H54 (cell line): ENCODE results near the gene NDUFAF7.
"Not testable (repeated sequence)": the region's sequence is repeated elsewhere in the genome, so short reads cannot be mapped to it uniquely, and the experiment has no call there.

ENCODE experiments used
- DNase-seq: peaks from one replicate; pipeline ENCODE4 v3.0.0; 2011; ENCODE audit warnings: low spot score, mixed read lengths; ENCODE audit not compliant: insufficient read length
- FAIRE-seq: peaks from 3 replicates; lab custom pipeline; 2011; peaks lifted over from hg19 to GRCh38; lab: Jason Lieb, UNC
- POLR2A ChIP-seq: IDR thresholded peaks from 2 replicates; pipeline ENCODE4 v1.6.1; 2011; ENCODE audit warnings: low read depth, mild to moderate bottlenecking, low read length

Gene NDUFAF7, protein sequence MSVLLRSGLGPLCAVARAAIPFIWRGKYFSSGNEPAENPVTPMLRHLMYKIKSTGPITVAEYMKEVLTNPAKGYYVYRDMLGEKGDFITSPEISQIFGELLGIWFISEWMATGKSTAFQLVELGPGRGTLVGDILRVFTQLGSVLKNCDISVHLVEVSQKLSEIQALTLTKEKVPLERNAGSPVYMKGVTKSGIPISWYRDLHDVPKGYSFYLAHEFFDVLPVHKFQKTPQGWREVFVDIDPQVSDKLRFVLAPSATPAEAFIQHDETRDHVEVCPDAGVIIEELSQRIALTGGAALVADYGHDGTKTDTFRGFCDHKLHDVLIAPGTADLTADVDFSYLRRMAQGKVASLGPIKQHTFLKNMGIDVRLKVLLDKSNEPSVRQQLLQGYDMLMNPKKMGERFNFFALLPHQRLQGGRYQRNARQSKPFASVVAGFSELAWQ

DNA sequence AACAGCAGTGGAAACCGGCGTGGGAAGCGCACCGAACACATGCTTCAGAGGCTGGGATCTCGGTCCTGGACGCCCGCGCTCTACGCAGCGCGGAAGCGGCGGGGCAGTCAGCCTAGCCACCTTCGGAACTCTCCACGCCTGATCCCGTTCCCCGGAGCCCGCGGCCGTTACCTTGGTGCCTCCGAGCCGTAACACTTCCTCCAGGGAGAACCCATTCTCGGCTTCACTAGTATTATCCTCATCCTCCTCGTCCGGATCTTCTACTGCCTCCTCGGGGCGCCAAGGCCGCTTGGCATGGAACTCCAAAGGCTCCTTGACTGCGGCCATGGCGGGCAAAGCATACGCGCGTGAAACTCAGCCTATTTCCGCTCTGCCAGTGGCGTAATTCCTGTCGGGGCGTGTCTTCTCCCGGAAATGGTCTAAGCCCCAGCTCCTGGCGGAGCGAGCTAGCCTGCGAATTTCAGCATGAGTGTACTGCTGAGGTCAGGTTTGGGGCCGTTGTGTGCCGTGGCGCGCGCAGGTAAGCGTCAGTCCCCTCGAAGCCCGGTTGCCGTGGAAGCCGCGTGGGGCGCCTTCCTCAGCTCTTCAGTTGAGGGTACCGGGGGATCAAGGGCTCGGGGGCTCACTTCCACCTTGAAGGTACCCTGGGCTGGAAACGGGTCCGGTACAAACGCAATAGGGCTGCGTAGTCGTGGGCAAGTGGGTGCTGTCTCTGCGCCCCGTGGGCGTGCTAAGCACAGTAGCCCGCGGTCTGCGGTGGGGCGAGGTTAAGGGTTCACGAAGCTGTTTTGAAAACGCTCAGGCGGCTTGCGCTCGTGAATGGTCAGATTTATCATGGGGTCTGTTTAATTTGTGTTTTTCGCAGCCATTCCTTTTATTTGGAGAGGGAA is at the start of gene NDUFAF7, which contains the start of gene CEBPZ:
TSS of gene NDUFAF7 (plus strand) at position 418 of the 890 bp plus-strand sequence. CDS start at position 466, 48 bp downstream.
TSS of gene CEBPZ (minus strand) at position 356 of the 890 bp plus-strand sequence. CDS start at position 327, 29 bp downstream.
- peak; percentile 71 for FAIRE-seq
- peak; percentile 82 for TF ChIP-seq POLR2A

DNA sequence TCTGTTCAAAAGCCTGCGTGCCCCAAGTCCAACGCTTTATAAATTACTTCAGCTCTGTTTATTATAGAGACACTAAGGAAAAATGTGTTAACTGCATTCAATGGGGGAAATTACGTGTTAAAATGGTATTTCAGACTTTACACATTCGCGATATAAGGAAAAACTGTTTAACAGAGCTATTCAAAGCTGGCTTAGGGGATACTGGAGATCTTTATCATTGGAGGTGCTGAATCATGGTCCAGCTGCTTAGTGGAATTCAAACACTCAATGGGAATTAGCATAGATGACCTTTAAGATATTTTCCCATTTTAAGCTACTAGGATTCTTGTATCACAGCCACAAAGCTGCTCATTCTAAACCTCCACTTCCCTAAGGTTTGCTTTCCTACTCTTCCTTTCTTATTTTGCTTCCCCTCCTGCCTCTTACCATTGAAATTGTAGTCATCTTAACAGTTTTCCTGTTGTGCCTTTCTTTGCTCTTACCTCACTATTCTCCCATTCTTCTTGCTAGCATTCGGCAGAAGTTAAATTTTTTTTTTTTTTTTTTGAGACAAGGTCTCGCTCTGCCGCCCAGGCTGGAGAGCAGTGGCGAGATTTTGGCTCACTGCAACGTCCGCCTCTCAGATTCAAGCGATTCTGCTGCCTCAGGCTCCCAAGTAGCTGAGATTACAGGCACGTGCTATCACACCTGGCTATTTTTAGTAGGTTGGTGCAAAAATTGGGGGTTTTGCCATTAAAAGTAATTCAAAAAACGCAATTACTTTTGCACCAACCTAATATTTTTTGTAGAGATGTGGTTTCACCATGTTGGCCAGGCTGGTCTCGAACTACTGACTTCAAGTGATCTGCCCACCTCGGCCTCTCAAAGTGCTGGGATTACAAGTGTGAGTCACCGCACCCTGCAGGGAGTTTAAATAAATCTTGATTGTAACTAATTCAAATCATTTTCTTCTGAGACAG is 49.5 kb upstream of the NDUFAF7 start:
- no peak for TF ChIP-seq POLR2A
- FAIRE-seq (peak; percentile 89), DNase-seq (no peak)

More for the DNA sequence above, at the start of gene NDUFAF7, which contains the start of gene CEBPZ:
- peak; percentile 89 for DNase-seq

DNA sequence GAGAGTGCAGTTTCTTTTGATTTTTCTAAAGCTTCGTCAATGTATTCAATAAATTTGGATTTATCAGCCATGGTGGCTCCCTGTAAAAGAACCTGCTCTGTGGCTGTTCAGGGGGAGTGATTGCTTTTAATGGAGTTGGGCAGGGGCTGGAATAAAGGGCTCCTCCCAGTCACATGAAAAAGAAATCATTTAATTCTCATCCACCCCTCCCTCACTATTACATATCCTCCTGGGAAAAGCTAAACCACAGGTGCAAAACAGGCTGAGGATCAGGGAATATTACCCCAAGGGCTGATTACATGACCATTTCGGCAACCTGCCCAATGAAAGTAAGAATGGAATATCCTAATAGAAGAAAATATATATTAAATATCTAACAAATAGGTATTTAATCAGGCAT is 42.9 kb upstream of the NDUFAF7 start, which contains the start of gene SULT6B1:
TSS of gene SULT6B1 (minus strand) at position 101 of the 400 bp plus-strand sequence. CDS start at position 71, 30 bp downstream.
- FAIRE-seq (no peak), DNase-seq (no peak)
- TF ChIP-seq POLR2A = no peak

DNA sequence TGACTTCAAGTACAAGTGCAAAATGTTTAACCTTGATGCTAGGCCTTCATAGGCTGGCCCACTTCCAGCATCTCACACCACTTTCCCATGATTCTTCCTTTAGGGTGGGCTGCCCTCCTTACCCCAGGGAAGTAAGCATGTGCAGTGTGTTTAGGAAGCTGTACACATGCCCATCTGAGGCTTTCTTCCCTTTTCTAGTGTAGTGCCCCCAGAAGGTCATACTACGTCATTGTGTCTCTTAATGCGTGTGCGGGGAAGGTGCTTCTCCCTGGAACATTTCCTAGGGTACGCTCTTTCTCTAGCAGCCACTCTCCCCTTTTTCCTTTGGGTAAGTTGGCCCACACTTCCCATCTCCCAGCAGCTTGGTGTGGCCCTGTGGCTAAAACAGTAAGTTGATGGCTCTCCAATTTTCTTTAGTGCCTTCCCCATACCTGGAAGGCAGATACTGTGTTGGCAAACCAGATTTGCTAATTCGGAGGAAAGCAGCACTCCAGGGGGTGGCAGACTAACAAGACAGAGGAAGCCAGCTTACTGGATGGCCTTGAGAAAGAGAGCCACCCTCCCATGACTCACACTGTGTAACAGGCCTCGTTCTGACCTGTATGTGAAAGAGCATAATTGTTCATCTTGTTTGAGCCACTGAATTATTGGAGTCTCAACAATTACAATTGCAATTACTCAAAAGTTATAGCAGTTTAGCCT is 41.9 kb upstream of the NDUFAF7 start:
- TF ChIP-seq POLR2A = no peak
- FAIRE-seq = peak; percentile 100
- DNase-seq = peak; percentile 74

DNA sequence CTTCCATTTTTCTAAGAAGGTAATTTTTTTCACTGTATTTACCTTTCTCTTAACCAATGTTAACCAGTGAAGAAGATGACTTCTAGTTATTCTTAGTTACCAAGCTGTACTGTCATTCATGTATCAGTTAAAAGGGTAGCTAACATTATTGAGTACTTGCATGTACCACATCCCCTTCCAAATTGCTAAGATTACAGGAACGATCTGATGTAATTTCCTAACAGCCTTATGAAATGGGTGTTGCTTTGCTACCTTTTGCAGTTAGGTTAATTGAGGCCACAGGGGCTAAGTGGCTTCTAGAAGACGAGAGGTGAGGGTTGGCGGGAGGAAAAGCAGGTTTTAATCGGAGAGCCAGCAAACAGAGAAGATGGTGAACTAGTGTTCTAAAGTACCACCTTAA is 41.2 kb upstream of the NDUFAF7 start:
- no peak for FAIRE-seq
- TF ChIP-seq POLR2A = no peak
- DNase-seq = no peak

DNA sequence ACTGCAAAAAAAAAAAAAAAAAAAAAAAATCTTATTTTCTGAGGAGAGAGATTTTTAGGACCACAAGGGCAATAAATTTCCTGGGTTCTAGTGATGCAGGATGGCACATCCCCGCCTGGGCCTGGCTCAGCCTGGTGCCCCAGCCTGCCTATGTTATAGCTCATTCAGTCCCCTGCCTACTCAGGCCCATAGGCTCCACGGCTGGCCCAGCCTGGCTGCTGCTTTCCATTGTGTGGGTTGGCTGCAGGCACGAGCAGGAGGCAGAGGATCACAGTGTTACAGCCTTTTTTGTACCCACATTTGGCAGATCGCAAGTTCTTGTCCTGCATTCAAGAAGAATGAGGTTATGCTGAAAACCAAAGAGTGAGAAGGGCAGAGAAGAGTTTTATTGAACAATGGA is 40.2 kb upstream of the NDUFAF7 start:
- DNase-seq = no peak
- FAIRE-seq = no peak
- TF ChIP-seq POLR2A = no peak

DNA sequence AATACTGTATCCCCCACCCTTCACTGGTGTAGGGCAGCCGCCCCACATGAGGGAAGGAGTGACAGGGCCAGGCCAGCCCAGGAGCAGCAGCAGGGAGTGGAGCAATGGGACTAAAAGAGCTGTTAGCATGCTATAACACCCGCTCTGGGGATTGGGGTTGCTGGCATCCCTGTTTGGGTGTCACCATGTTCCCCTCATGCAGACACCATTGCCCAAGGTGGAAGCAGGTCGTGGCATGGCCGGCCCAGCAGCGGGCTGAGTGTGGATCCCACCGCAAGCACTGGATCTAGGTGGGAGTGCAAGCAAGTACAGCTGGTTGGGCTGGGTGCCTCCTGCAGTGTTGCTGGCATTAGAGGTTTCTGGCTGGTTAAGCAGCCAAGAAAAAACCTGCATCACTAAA is 39.7 kb upstream of the NDUFAF7 start:
- FAIRE-seq = no peak
- TF ChIP-seq POLR2A = no peak
- no peak for DNase-seq

DNA sequence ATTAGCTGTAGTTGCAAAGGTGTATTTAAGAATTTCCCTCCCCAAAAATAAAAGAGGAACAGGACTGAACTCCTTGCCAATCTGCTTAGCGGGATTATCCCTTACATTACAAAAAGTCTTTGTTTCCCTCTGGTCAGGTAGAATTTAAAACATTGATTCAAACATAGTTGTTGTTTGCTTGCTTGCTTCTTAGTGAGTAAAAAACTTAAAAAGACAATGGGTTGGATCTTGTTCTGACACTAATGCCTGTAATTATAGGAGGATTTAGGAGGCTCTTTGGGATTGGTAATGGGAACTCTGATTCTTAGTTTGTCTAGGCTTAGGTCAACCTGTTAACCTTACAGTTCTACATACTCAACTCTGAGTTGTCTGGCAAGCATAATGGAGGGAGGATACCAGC is 38.9 kb upstream of the NDUFAF7 start:
- TF ChIP-seq POLR2A = no peak
- FAIRE-seq = no peak

DNA sequence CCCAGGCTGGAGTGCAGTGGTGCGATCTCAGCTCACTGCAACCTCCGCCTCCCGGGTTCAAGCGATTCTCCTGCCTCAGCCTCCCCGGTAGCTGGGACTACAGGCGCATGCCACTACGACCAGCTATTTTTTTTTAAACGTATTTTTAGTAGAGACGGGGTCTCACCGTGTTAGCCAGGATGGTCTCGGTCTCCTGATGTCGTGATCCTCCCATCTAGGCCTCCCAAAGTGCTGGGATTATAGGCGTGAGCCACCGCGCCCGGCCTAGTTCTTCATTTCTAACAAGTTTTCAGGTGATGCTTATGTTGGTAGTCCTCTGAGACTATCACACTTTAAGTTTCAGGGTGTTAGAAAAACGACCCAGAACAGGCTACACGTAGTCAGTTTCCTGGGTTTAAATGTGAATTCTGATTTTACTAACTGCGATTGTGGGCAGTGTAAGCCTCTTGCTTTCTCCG is 35.6 kb upstream of the NDUFAF7 start:
- DNase-seq, FAIRE-seq: not testable (repeated sequence)

More for the DNA sequence above, 38.9 kb upstream of the NDUFAF7 start:
- no peak for DNase-seq

DNA sequence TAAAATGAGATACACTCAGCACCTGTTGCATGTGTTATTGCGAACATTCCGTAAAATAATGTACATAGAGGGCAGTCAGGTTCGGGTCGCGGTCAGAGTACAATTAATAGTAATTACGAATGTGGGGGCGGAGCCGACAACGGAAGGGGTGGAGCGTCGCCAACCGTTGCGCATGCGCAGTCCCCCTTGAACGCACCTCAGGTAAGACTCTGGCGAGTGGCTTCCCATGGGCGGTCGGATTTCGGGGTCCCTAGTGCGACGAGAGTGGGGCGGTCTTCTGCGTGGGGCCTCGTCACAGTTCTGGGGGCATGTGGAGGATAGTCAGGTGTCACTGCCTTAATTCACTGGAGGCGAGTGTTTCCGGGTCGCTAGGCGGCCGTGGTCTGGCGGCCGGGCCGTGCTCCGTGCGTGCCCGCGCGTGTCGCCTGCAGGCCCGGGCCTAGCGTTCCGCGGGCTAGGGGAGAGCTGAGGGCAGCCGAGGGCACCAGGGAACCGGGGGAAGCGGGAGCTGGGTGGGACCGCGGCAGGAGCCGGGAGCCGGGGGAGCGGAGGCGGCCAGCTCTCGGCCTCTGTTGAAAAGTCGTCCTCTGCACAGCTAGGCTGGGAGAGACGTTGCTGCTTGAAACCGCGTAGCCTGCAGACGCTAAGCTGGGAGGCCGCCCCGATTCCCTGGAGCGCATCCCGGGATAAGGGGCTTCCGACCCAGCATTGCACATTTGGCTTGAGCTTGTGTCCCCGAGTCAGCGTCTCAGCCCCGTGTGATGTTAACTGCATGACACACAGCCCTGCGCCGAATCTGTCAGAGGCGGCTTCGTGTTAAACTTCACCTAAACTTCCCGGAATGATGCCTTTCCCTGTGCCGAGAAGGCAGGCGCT is 34.9 kb upstream of the NDUFAF7 start, which contains the start of gene CEBPZOS:
TSS of gene CEBPZOS (plus strand) at position 177 of the 876 bp plus-strand sequence. CDS start 3,209 bp downstream, outside the sequence.
- DNase-seq (peak; percentile 56), FAIRE-seq (peak; percentile 68)
- peak; percentile 84 for TF ChIP-seq POLR2A

DNA sequence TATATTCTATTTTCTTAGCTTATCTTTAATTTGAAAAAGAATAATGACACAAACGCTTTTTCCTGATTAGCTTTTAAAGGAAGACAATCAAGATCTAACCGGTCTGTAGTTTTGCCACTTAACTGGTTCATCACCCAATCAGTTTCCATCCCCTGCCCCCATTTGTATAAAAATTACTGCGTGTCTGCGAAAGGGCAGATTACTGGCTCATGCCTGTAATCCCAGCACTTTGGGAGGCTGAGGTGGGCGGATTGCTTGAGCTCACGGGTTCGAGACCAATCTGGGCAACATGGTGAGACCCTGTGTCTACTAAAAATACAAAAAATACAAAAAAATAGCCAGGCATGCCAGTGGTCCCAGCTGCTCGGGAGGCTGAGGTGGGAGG is 32.8 kb upstream of the NDUFAF7 start:
- FAIRE-seq (no peak), DNase-seq (no peak)
- no peak for TF ChIP-seq POLR2A
